Measurements from ENCODE around the gene ANKRD13C.

Gene ANKRD13C

DNA sequence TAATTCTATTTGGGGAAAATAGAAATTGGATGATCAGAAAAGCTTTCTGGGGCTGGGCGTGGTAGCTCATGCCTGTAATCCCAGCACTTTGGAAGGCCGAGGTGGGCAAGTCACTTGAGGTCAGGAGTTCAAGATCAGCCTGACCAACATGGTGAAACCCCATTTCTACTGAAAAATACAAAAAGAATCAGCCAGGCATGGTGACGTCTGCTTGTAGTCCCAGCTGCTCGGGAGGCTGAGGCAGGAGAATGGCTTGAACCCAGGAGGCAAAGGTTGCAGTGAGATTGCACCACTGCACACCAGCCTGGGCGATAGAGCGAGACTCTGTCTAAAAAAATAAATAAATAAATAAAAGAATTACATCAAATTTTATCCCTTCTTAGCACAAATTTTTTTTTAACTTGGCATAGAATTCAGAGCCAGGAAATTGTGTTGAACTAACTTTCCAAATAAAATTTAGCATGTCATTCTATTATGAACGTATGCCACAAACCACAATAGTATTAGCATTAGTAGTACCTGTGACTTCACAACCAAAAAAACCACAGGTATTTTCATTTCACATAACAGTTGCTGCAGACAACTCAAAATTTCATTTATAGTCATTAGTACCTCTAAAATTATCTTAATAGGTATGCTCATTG, 4.5 kb upstream of the ANKRD13C start:
- no peak overlapping the region for H3K27ac ChIP-seq (ENCODE audit: low read length)

DNA sequence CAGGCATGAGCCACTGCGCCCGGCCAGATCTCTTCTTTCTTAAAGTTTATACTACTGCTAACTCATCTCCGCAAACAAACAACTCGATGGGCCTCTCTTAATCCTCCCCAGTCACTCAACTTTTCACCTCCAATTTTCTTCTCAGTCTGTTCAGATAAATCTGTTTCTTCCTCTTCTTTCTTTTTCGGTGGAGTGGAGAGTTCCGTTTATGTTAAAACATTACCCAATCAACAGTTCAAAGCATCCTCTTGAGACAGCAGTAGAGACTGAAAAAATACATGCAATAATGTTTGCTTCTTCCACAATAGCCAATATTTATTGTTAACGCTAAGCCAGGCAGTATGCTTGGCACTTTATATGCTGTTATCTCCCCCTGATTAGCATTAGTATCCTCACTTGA, 1.4 kb upstream of the ANKRD13C start:
- Histone ChIP-seq H3K4me2 (ENCODE audit: low read length) (no peak overlapping the region), H3K27ac (ENCODE audit: low read length) (no peak overlapping the region), H2AFZ (ENCODE audit: low read depth, low read length) (no peak overlapping the region), H3K79me2 (ENCODE audit: low read length) (peaks cover 41% of the 10 kb centered on the region), H4K20me1 (ENCODE audit: insufficient read depth, low read length) (peaks cover 4% of the 10 kb centered on the region), H3K4me3 (ENCODE audit: low read length) (no peak overlapping the region), H3K36me3 (replicated peaks; ENCODE audit: low read depth, low read length) (no peaks in the 10 kb centered on the region), H3K9me3 (ENCODE audit: insufficient read depth, low read length) (no peaks in the 10 kb centered on the region), H3K9ac (ENCODE audit: low read length) (no peak overlapping the region), H3K27me3 (ENCODE audit: low read depth, low read length) (no peaks in the 10 kb centered on the region), H3K4me1 (ENCODE audit: low read length) (peaks cover 17% of the 10 kb centered on the region)
- TF ChIP-seq, protein P1, sequence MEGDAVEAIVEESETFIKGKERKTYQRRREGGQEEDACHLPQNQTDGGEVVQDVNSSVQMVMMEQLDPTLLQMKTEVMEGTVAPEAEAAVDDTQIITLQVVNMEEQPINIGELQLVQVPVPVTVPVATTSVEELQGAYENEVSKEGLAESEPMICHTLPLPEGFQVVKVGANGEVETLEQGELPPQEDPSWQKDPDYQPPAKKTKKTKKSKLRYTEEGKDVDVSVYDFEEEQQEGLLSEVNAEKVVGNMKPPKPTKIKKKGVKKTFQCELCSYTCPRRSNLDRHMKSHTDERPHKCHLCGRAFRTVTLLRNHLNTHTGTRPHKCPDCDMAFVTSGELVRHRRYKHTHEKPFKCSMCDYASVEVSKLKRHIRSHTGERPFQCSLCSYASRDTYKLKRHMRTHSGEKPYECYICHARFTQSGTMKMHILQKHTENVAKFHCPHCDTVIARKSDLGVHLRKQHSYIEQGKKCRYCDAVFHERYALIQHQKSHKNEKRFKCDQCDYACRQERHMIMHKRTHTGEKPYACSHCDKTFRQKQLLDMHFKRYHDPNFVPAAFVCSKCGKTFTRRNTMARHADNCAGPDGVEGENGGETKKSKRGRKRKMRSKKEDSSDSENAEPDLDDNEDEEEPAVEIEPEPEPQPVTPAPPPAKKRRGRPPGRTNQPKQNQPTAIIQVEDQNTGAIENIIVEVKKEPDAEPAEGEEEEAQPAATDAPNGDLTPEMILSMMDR (IDR thresholded peaks at IDR 0.05; ENCODE audit: low read depth, low read length) = no peak
- no peak for TF ChIP-seq EZH2phosphoT487 (IDR thresholded peaks at IDR 0.05; ENCODE audit: low read depth)

More for the DNA sequence above, 4.5 kb upstream of the ANKRD13C start:
- Histone ChIP-seq H2AFZ (ENCODE audit: low read depth, low read length) (no peak overlapping the region), H3K27me3 (ENCODE audit: low read depth, low read length) (no peaks in the 10 kb centered on the region), H3K4me2 (ENCODE audit: low read length) (no peak overlapping the region), H3K4me1 (ENCODE audit: low read length) (peaks cover 6% of the 10 kb centered on the region; the same call in 1 of the 2 replicates), H3K36me3 (replicated peaks; ENCODE audit: low read depth, low read length) (no peaks in the 10 kb centered on the region), H3K9me3 (ENCODE audit: insufficient read depth, low read length) (no peaks in the 10 kb centered on the region), H3K4me3 (ENCODE audit: low read length) (no peak overlapping the region), H4K20me1 (ENCODE audit: insufficient read depth, low read length) (no peaks in the 10 kb centered on the region), H3K79me2 (ENCODE audit: low read length) (peaks cover 10% of the 10 kb centered on the region), H3K9ac (ENCODE audit: low read length) (no peak overlapping the region)
- TF ChIP-seq EZH2phosphoT487 (IDR thresholded peaks at IDR 0.05; ENCODE audit: low read depth) = no peak
- TF ChIP-seq, protein P1 (IDR thresholded peaks at IDR 0.05; ENCODE audit: low read depth, low read length) = no peak

DNA sequence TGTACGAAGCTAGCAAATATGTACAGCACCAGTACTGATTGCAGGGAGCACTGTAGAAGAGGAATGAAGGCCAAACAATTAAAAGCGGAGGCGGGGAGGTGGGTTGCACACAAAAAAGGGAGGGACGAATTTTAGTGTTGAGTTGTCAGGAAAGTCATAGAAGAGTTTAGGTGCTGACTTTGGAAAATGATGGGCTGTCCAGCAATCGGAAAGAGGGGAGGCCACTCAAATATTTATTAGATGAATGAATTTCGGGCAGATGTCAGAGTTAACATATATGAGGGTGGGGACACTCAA, 537 bp upstream of the ANKRD13C start:
- peak overlapping the region; percentile 91 for H3K9ac ChIP-seq (ENCODE audit: low read length)
- H3K9me3 ChIP-seq (ENCODE audit: insufficient read depth, low read length) = no peaks in the 10 kb centered on the region
- peak overlapping the region; percentile 71 for H3K27ac ChIP-seq (ENCODE audit: low read length)
- peak overlapping the region; percentile 92 for H3K4me2 ChIP-seq (ENCODE audit: low read length)
- H3K79me2 ChIP-seq (ENCODE audit: low read length) = peaks cover 49% of the 10 kb centered on the region
- TF ChIP-seq, protein P1 (IDR thresholded peaks at IDR 0.05; ENCODE audit: low read depth, low read length) = no peak
- no peak for TF ChIP-seq EZH2phosphoT487 (IDR thresholded peaks at IDR 0.05; ENCODE audit: low read depth)
- H2AFZ ChIP-seq (ENCODE audit: low read depth, low read length) = peak overlapping the region; percentile 95
- no peaks in the 10 kb centered on the region for H3K27me3 ChIP-seq (ENCODE audit: low read depth, low read length)
- peak overlapping the region; percentile 97 for H3K4me3 ChIP-seq (ENCODE audit: low read length)
- peaks cover 17% of the 10 kb centered on the region for H3K4me1 ChIP-seq (ENCODE audit: low read length)
- H3K36me3 ChIP-seq (replicated peaks; ENCODE audit: low read depth, low read length) = no peaks in the 10 kb centered on the region
- H4K20me1 ChIP-seq (ENCODE audit: insufficient read depth, low read length) = peaks cover 4% of the 10 kb centered on the region

DNA sequence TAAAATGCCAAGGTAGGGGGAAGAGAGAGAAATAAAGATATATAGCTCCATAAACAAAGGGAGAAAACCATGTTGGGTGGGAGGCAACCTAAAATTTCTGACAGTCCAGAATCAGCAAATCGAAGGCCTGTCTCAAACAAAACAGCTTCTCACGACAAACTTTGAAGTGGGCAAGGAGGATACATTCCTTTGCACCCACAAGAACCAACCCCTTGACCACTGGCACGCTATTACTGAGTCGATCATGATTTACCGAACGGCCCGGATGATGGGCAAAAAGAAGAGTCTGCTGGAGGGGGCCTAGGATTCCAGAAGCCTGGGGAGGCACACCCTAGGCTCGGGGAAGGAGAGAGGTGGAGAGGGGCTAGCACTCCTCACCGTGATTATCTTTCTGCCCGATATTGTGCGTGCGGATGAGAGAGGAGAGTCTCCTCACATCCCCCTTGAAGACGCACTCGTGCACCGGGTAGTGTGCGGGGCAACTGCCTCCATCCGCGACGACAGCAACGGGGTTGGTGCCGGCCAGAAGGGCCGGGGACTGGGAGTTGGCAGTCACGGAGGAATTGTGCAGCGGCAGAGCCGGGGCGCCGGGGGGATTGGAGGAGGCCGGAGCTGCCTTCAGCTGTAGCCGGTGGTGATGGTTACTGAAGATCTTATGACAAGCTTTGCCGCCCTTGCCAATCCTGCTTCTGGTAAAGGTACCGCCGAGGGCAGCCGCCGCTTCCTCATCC, 756 bp downstream of the ANKRD13C start:
- H3K4me2 ChIP-seq (ENCODE audit: low read length) = peak overlapping the region; percentile 76
- H3K36me3 ChIP-seq (replicated peaks; ENCODE audit: low read depth, low read length) = no peaks in the 10 kb centered on the region
- no peak for TF ChIP-seq EZH2phosphoT487 (IDR thresholded peaks at IDR 0.05; ENCODE audit: low read depth)
- TF ChIP-seq, protein P1 (IDR thresholded peaks at IDR 0.05; ENCODE audit: low read depth, low read length) = no peak
- H4K20me1 ChIP-seq (ENCODE audit: insufficient read depth, low read length) = peaks cover 4% of the 10 kb centered on the region
- peaks cover 62% of the 10 kb centered on the region for H3K79me2 ChIP-seq (ENCODE audit: low read length)
- H2AFZ ChIP-seq (ENCODE audit: low read depth, low read length) = peak overlapping the region; percentile 85
- peaks cover 17% of the 10 kb centered on the region for H3K4me1 ChIP-seq (ENCODE audit: low read length)
- no peaks in the 10 kb centered on the region for H3K27me3 ChIP-seq (ENCODE audit: low read depth, low read length)
- H3K27ac ChIP-seq (ENCODE audit: low read length) = peak overlapping the region; percentile 71
- H3K9ac ChIP-seq (ENCODE audit: low read length) = peak overlapping the region; percentile 91
- H3K4me3 ChIP-seq (ENCODE audit: low read length) = peak overlapping the region; percentile 97
- no peaks in the 10 kb centered on the region for H3K9me3 ChIP-seq (ENCODE audit: insufficient read depth, low read length)
